Spleen (tissue), 11 donors: ENCODE measurements around the gene LRRFIP2. TPM values are rescaled to one million over a fixed set of nuclear protein-coding genes. Genes with fewer than 3 reads are reported as not detected.
A peak's percentile ranks its signal among the peaks of the same experiment; 100 is the strongest.
"Not testable (repeated sequence)": the region's sequence is repeated elsewhere in the genome, so short reads cannot be mapped to it uniquely, and the experiment has no call there.

Experiments
- DNase-seq: peaks from one replicate; pipeline ENCODE4 v3.0.0-alpha.2; 2020
- H3K27ac ChIP-seq, 8 donors: fragments of 200-600 bp; sonication (generic) in 7 of 8; 1 replicate in 4 of 8; 2 replicates in 4 of 8; pipeline versions ENCODE4 v1.5.0 to v1.8.0; 2016 to 2021; ENCODE audit warnings: inconsistent platforms in 4 of 8, mild to moderate bottlenecking in 4 of 8, moderate library complexity in 1 of 8
- H3K27me3 ChIP-seq, 7 donors: fragments of 200-600 bp; sonication (generic) in 6 of 7; replicated peaks in 1 of 7; 1 replicate in 4 of 7; 2 replicates in 3 of 7; pipeline versions ENCODE4 v1.5.0 to v1.8.0; 2016 to 2021; ENCODE audit warnings: inconsistent platforms in 3 of 7, mild to moderate bottlenecking in 1 of 7
- H3K36me3 ChIP-seq, 6 donors: fragments of 200-600 bp; sonication (generic) in 5 of 6; 1 replicate in 4 of 6; 2 replicates in 2 of 6; pipeline versions ENCODE4 v1.5.0 to v1.8.0; 2016 to 2021; ENCODE audit warnings: inconsistent platforms in 2 of 6
- H3K4me1 ChIP-seq, 6 donors: fragments of 200-600 bp; sonication (generic) in 5 of 6; 1 replicate in 3 of 6; 2 replicates in 3 of 6; pipeline versions ENCODE4 v1.5.0 to v1.8.0; 2016 to 2021; ENCODE audit warnings: inconsistent platforms in 3 of 6
- H3K4me3 ChIP-seq, 8 donors: fragments of 200-600 bp; sonication (generic) in 7 of 8; 1 replicate in 4 of 8; 2 replicates in 4 of 8; pipeline versions ENCODE4 v1.5.0 to v1.8.0; 2016 to 2021; ENCODE audit warnings: inconsistent platforms in 4 of 8, mild to moderate bottlenecking in 4 of 8, moderate library complexity in 2 of 8
- H3K9me3 ChIP-seq, 8 donors: fragments of 200-600 bp; sonication (generic) in 7 of 8; 1 replicate in 4 of 8; 2 replicates in 4 of 8; pipeline versions ENCODE4 v1.5.0 to v1.8.0; 2016 to 2021; ENCODE audit warnings: inconsistent platforms in 4 of 8
- POLR2A ChIP-seq, 3 donors: fragments of 450-650 bp; IDR thresholded peaks; one replicate each; pipeline ENCODE4 v1.5.1; 2017; ENCODE audit warnings: antibody characterized with exemption in 3 of 3, mild to moderate bottlenecking in 1 of 3
- POLR2AphosphoS5 ChIP-seq, 3 donors: sonication (generic); formaldehyde crosslinking; IDR thresholded peaks; one replicate each; pipeline ENCODE4 v1.5.1; 2017; ENCODE audit warnings: antibody characterized with exemption in 3 of 3
- WGBS, 5 donors: extraction: QIAGEN DNeasy Blood & Tissue Kit in 3 of 5; methylation state at CpG; one replicate each; pipeline versions ENCODE4 v1.1.5 to v1.1.7; 2013 to 2018; 5-methylcytosine and 5-hydroxymethylcytosine counted together
- intact Hi-C: fragments of 100-400 bp; cut with DNase I; formaldehyde crosslinking; loops from one replicate; pipeline ENCODE4 v1.15.0; 2023; ENCODE audit warnings: low total_unique reads
- polyA plus RNA-seq, 3 donors: library from polyadenylated mRNA; stranded (reverse); fragments of 200-250 nt; gene quantifications; one replicate each; pipeline ENCODE4 v1.2.1, GENCODE V29; 2013
- total RNA-seq, 7 donors: library from RNA; depleted of rRNA in 3 of 7; stranded (reverse); fragments of >200 nt in 3 of 7; fragmentation: NEBNext Ultra II Directional in 4 of 7; extraction: Animal tissue kit (Norgen Biotek cat#: 25700) in 4 of 7; gene quantifications; one replicate each; pipeline versions ENCODE4 v1.1.0 to v1.2.1, GENCODE V29; 2016 to 2021
- TF ChIP-seq, protein P1 (sequence below), 11 experiments: fragments of 200-600 bp in 7 of 11; fragments of 450-650 bp in 4 of 11; sonication (generic) in 4 of 11; IDR thresholded peaks in 8 of 11; conservative IDR thresholded peaks in 3 of 11; 1 replicate in 7 of 11; 2 replicates in 4 of 11; pipeline versions ENCODE4 v1.4.0 to v1.8.0; 2016 to 2021; ENCODE audit warnings: antibody characterized with exemption in 11 of 11, inconsistent platforms in 4 of 11, mild to moderate bottlenecking in 1 of 11
- donor health status: healthy with polysubstance abuse.
- donor health status: DM: no; HTN: no; CAD: no; lungs with moderate emphysema.
- donor health status: DM: no; HTN: no; CAD: no.
- donor health status: Bipolar disorder and iron deficiency.
- donor health status: healthy.
- donor health status: DM: no; HTN: no; CAD: no.
- donor health status: DM: yes; HTN: yes; CAD: no.

LRRFIP2 gene
- total and polyA plus RNA-seq, 10 donors, result 18.9 to 111 (median 86.9) TPM

DNA sequence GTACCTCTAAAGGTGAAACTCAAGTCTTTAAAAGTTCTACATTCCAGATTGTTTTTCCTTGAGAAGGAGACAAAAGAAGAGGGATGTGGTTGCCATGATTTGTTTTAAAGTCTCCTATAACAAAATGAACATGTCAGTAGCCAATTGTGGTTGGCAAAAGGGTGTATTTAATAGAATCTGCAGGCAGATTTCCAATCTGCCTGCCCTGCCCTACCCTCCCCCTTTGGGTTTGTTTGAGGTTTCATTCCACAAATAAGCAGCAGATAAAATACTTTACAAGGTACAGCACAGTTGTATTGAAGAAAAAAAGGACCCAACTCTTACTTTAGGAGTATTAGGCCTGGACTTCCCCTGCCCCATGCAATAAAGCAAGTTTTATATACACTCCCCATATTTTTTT is 121.5 kb downstream of the LRRFIP2 start:
- Histone ChIP-seq H3K4me1 (peaks cover 0 to 25% (median 9%) of the 10 kb centered on the region in 6 donors), H3K27me3 (no peaks in the 10 kb centered on the region), H3K9me3 (no peaks in the 10 kb centered on the region), H3K4me3 (no peak overlapping the region), H3K36me3 (peaks cover 0 to 100% (median 83%) of the 10 kb centered on the region in 6 donors), H3K27ac (peak overlapping the region in 2 of 8 donors; percentile 5 to 52)
- TF ChIP-seq POLR2A (IDR thresholded peaks at IDR 0.05), result no peak
- TF ChIP-seq, protein P1, sequence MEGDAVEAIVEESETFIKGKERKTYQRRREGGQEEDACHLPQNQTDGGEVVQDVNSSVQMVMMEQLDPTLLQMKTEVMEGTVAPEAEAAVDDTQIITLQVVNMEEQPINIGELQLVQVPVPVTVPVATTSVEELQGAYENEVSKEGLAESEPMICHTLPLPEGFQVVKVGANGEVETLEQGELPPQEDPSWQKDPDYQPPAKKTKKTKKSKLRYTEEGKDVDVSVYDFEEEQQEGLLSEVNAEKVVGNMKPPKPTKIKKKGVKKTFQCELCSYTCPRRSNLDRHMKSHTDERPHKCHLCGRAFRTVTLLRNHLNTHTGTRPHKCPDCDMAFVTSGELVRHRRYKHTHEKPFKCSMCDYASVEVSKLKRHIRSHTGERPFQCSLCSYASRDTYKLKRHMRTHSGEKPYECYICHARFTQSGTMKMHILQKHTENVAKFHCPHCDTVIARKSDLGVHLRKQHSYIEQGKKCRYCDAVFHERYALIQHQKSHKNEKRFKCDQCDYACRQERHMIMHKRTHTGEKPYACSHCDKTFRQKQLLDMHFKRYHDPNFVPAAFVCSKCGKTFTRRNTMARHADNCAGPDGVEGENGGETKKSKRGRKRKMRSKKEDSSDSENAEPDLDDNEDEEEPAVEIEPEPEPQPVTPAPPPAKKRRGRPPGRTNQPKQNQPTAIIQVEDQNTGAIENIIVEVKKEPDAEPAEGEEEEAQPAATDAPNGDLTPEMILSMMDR (IDR thresholded peaks at IDR 0.05 in 8 of 11, conservative IDR thresholded peaks at IDR 0.05 in 3 of 11), result no peak
- TF ChIP-seq POLR2AphosphoS5 (IDR thresholded peaks at IDR 0.05), result no peak
- DNase-seq, result no peak
- intact Hi-C loops, result no loop called here

DNA sequence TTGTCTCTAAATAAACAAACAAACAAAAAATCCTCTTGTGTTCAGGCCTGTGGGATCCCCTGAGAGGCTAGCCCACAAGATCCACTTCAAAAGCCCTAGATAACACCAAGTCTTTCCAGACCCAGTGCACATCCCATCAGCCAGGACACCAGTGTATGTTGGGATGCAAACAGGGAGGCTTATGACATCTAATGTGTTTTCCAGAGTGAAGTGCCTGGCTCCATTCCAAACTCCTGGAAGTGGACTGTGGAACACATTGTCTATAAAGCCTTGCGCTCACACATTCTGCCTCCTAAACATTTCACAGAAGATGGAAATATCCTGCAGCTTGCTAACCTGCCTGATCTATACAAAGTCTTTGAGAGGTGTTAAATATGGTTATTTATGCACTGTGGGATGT is 124.1 kb downstream of the LRRFIP2 start:
- 93 to 100% (median 98%) methylated on average over 1 of the region's 1 CpG for WGBS, 5 donors
- Histone ChIP-seq H3K27ac (peak overlapping the region in 2 of 8 donors; percentile 18 to 37), H3K4me3 (no peak overlapping the region), H3K27me3 (no peaks in the 10 kb centered on the region), H3K4me1 (peaks cover 0 to 20% (median 5%) of the 10 kb centered on the region in 6 donors), H3K9me3 (no peaks in the 10 kb centered on the region), H3K36me3 (peaks cover 0 to 100% (median 78%) of the 10 kb centered on the region in 6 donors)
- TF ChIP-seq, protein P1 (IDR thresholded peaks at IDR 0.05 in 8 of 11, conservative IDR thresholded peaks at IDR 0.05 in 3 of 11), result no peak
- TF ChIP-seq POLR2A (IDR thresholded peaks at IDR 0.05), result no peak
- intact Hi-C loops, result no loop called here
- no peak for DNase-seq

DNA sequence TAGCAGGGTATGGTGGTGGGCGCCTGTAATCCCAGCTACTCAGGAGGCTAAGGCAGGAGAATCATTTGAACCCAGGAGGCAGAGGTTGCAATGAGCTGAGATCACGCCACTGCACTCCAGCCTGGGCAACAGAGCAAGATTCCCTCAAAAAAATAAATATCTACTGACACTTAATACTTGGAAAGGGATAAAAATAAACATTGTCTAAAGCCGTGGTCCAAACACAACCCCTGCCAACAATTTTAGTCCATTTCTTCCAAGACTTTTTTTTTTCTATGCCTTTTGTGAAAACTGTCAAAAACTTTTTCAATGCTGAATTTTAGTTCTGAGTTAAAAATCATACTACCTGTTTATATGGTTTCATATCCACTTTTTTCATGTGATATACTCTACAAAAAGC is 131.7 kb downstream of the LRRFIP2 start:
- H3K4me3 ChIP-seq, DNase-seq, H3K27me3 ChIP-seq, H3K9me3 ChIP-seq, H3K27ac ChIP-seq, intact Hi-C loops, H3K4me1 ChIP-seq: not testable (repeated sequence)
- peaks cover 0 to 100% (median 53%) of the 10 kb centered on the region in 6 donors for H3K36me3 ChIP-seq
- WGBS, 5 donors, result 88 to 91% (median 89%) methylated on average over 3 of the region's 3 CpGs

GRCh38 chr3:37041546-37042195 is 132.7 kb downstream of the LRRFIP2 start:
- Histone ChIP-seq H3K4me1 (peaks cover 0 to 3% (median 0%) of the 10 kb centered on the region in 6 donors), H3K27ac (no peak overlapping the region), H3K4me3 (no peak overlapping the region), H3K9me3 (peaks cover 0 to 3% (median 2%) of the 10 kb centered on the region in 8 donors), H3K27me3 (no peaks in the 10 kb centered on the region), H3K36me3 (peaks cover 0 to 100% (median 47%) of the 10 kb centered on the region in 6 donors)
- 45 to 79% (median 74%) methylated on average over 1 of the region's 1 CpG for WGBS, 5 donors
- no peak for DNase-seq
- TF ChIP-seq POLR2A (IDR thresholded peaks at IDR 0.05), result no peak
- TF ChIP-seq, protein P1 (IDR thresholded peaks at IDR 0.05 in 8 of 11, conservative IDR thresholded peaks at IDR 0.05 in 3 of 11), result no peak
- no peak for TF ChIP-seq POLR2AphosphoS5 (IDR thresholded peaks at IDR 0.05)
- intact Hi-C loops, result no loop called here
